ENCODE measurements around the gene PBX3. TPM values are rescaled to one million over a fixed set of nuclear protein-coding genes. Genes with fewer than 3 reads are reported as not detected.

The PBX3 gene
- total RNA-seq, 1 experiment from 2014 or later, result 1.5 TPM

- peaks cover 67% of the 10 kb centered on the region for H3K27me3 ChIP-seq (replicated peaks; ENCODE audit: insufficient read depth, low read depth, low read length, poor library complexity)
- intact Hi-C loops (cut with micrococcal nuclease; ENCODE audit: unreplicated experiment), result no loop called here
- CTCF ChIA-PET, result no interaction called here
- H3K4me1 ChIP-seq (ENCODE audit: insufficient read depth, low read length, poor library complexity, severe bottlenecking), result no peaks in the 10 kb centered on the region
- H3K36me3 ChIP-seq (ENCODE audit: insufficient read depth, low read length, poor library complexity, severe bottlenecking), result no peaks in the 10 kb centered on the region
- no peaks in the 10 kb centered on the region for H3K9me3 ChIP-seq (ENCODE audit: low read depth, low read length, poor library complexity, severe bottlenecking)
- POLR2A ChIA-PET (ENCODE audit: low non-redundant PET), result no interaction called here
- H3K27ac ChIP-seq (ENCODE audit: low read depth, low read length, poor library complexity, severe bottlenecking), result no peak overlapping the region
- no TSS peak for BruUV-seq (replicated peaks)
- TF ChIP-seq CTCF (conservative IDR thresholded peaks at IDR 0.05; ENCODE audit: low read depth, low read length) (no peak), EZH2 (IDR thresholded peaks at IDR 0.05; ENCODE audit: borderline replicate concordance, low read depth, low read length, poor library complexity, severe bottlenecking) (no peak)
- no peak for DNase-seq (ENCODE audit: low spot score)
- H3K4me3 ChIP-seq (ENCODE audit: low read depth, low read length, poor library complexity, severe bottlenecking), result no peak overlapping the region
These were observed 100.6 kb downstream of the PBX3 start for GRCh38 chr9:125847735-125848134.

- no peak for DNase-seq (ENCODE audit: low spot score)
- Histone ChIP-seq H3K9me3 (ENCODE audit: low read depth, low read length, poor library complexity, severe bottlenecking) (no peaks in the 10 kb centered on the region), H3K27ac (ENCODE audit: low read depth, low read length, poor library complexity, severe bottlenecking) (no peak overlapping the region), H3K4me3 (ENCODE audit: low read depth, low read length, poor library complexity, severe bottlenecking) (no peak overlapping the region), H3K36me3 (ENCODE audit: insufficient read depth, low read length, poor library complexity, severe bottlenecking) (no peaks in the 10 kb centered on the region), H3K4me1 (ENCODE audit: insufficient read depth, low read length, poor library complexity, severe bottlenecking) (no peaks in the 10 kb centered on the region), H3K27me3 (replicated peaks; ENCODE audit: insufficient read depth, low read depth, low read length, poor library complexity) (peaks cover 73% of the 10 kb centered on the region)
- BruUV-seq (replicated peaks), result no TSS peak
- no peak for TF ChIP-seq CTCF (conservative IDR thresholded peaks at IDR 0.05; ENCODE audit: low read depth, low read length)
- TF ChIP-seq EZH2 (IDR thresholded peaks at IDR 0.05; ENCODE audit: borderline replicate concordance, low read depth, low read length, poor library complexity, severe bottlenecking), result no peak
- intact Hi-C loops (cut with micrococcal nuclease; ENCODE audit: unreplicated experiment), result no loop called here
- CTCF ChIA-PET, result no interaction called here
- POLR2A ChIA-PET (ENCODE audit: low non-redundant PET), result no interaction called here
These were observed 103.0 kb downstream of the PBX3 start for GRCh38 chr9:125850106-125850632.

GRCh38 chr9:125850763-125851162, 103.6 kb downstream of the PBX3 start:
- H3K27me3 ChIP-seq (replicated peaks; ENCODE audit: insufficient read depth, low read depth, low read length, poor library complexity), result peaks cover 73% of the 10 kb centered on the region
- intact Hi-C loops (cut with micrococcal nuclease; ENCODE audit: unreplicated experiment), result no loop called here
- POLR2A ChIA-PET (ENCODE audit: low non-redundant PET), result no interaction called here
- H3K27ac ChIP-seq (ENCODE audit: low read depth, low read length, poor library complexity, severe bottlenecking), result no peak overlapping the region
- CTCF ChIA-PET, result no interaction called here
- no peak for TF ChIP-seq EZH2 (IDR thresholded peaks at IDR 0.05; ENCODE audit: borderline replicate concordance, low read depth, low read length, poor library complexity, severe bottlenecking)
- TF ChIP-seq CTCF (conservative IDR thresholded peaks at IDR 0.05; ENCODE audit: low read depth, low read length), result no peak
- BruUV-seq (replicated peaks), result no TSS peak
- H3K36me3 ChIP-seq (ENCODE audit: insufficient read depth, low read length, poor library complexity, severe bottlenecking), result no peaks in the 10 kb centered on the region
- no peaks in the 10 kb centered on the region for H3K4me1 ChIP-seq (ENCODE audit: insufficient read depth, low read length, poor library complexity, severe bottlenecking)
- H3K9me3 ChIP-seq (ENCODE audit: low read depth, low read length, poor library complexity, severe bottlenecking), result no peaks in the 10 kb centered on the region
- H3K4me3 ChIP-seq (ENCODE audit: low read depth, low read length, poor library complexity, severe bottlenecking), result no peak overlapping the region
- no peak for DNase-seq (ENCODE audit: low spot score)
